ENCODE measurements around the gene ARL17A.
"Not testable (repeated sequence)": the region's sequence is repeated elsewhere in the genome, so short reads cannot be mapped to it uniquely, and the experiment has no call there.

GRCh38 chr17:46618975-46619374 is 39.5 kb upstream of the ARL17A start:
- TF ChIP-seq POLR2A (IDR thresholded peaks at IDR 0.05; ENCODE audit: low read length); GATA1 (IDR thresholded peaks at IDR 0.05; ENCODE audit: low read depth, low read length): not testable (repeated sequence)
